ENCODE data around the gene CIZ1.

The CIZ1 gene

GRCh38 chr9:128152133-128153059 lies 39.0 kb downstream of the CIZ1 start:
- DNase-seq (ENCODE audit: low read depth), result no peak
- no peak overlapping the region for H3K4me3 ChIP-seq (ENCODE audit: low read depth, low read length)
- TF ChIP-seq, protein P1, sequence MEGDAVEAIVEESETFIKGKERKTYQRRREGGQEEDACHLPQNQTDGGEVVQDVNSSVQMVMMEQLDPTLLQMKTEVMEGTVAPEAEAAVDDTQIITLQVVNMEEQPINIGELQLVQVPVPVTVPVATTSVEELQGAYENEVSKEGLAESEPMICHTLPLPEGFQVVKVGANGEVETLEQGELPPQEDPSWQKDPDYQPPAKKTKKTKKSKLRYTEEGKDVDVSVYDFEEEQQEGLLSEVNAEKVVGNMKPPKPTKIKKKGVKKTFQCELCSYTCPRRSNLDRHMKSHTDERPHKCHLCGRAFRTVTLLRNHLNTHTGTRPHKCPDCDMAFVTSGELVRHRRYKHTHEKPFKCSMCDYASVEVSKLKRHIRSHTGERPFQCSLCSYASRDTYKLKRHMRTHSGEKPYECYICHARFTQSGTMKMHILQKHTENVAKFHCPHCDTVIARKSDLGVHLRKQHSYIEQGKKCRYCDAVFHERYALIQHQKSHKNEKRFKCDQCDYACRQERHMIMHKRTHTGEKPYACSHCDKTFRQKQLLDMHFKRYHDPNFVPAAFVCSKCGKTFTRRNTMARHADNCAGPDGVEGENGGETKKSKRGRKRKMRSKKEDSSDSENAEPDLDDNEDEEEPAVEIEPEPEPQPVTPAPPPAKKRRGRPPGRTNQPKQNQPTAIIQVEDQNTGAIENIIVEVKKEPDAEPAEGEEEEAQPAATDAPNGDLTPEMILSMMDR (conservative IDR thresholded peaks at IDR 0.05; ENCODE audit: low read depth, low read length), result no peak

DNA sequence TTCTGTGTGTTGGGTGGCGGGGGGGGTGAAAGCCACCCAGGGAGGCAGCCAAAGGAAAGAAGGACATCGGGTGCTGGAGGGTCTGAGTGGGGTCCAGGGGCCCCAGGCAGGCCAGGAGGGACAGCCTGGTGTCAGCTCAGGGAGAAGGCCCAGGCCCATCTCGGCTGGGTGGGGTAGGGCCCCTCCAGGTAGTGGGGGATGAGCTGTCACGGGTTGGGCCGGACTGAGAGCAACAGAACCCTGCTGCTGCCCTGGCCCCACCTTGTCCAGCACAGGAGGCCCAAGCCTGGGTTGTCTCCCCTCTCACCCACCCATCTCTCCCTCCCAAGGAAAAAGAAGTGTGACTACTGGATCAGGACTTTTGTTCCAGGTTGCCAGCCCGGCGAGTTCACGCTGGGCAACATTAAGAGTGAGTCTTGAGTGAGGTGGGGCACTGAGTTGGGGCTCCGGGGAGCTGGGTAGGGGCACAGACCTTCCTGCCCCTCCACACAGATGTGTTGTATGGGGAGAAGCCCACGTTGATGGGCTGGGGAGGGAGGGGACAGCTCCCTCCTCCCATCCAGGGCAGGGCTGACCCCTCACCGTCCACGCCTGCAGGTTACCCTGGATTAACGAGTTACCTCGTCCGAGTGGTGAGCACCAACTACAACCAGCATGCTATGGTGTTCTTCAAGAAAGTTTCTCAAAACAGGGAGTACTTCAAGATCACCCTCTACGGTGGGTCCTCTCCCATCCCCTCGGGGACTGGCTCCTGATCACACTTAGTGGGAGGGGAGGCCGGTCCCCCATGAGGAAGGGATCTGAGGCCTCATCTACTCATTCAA lies 39.9 kb downstream of the CIZ1 start:
- no peak for DNase-seq (ENCODE audit: low read depth)
- TF ChIP-seq, protein P1 (conservative IDR thresholded peaks at IDR 0.05; ENCODE audit: low read depth, low read length), result no peak
- no peak overlapping the region for H3K4me3 ChIP-seq (ENCODE audit: low read depth, low read length)

- TF ChIP-seq, protein P1 (conservative IDR thresholded peaks at IDR 0.05; ENCODE audit: low read depth, low read length), result peak; percentile 42
- no peak overlapping the region for H3K4me3 ChIP-seq (ENCODE audit: low read depth, low read length)
- DNase-seq (ENCODE audit: low read depth), result no peak
These were observed 40.6 kb downstream of the CIZ1 start for GRCh38 chr9:128150594-128151308.

- H3K4me3 ChIP-seq (ENCODE audit: low read depth, low read length), result no peak overlapping the region
- DNase-seq (ENCODE audit: low read depth), result no peak
- TF ChIP-seq, protein P1 (conservative IDR thresholded peaks at IDR 0.05; ENCODE audit: low read depth, low read length), result no peak
These were observed 41.3 kb downstream of the CIZ1 start for GRCh38 chr9:128149951-128150593.

GRCh38 chr9:128149001-128149701 lies 42.2 kb downstream of the CIZ1 start, which contains the start of gene LCN2:
LCN2 (plus strand) TSS chr9:128149453; CDS start chr9:128149526, 73 bp downstream.
- no peak within 1 kb of the TSS for H3K4me3 ChIP-seq (ENCODE audit: low read depth, low read length)
- no peak for DNase-seq (ENCODE audit: low read depth)
- TF ChIP-seq, protein P1 (conservative IDR thresholded peaks at IDR 0.05; ENCODE audit: low read depth, low read length), result no peak
